Smooth muscle cell (in vitro differentiated cells): ENCODE measurements around the gene YIF1A. TPM values are rescaled to one million over a fixed set of nuclear protein-coding genes. Genes with fewer than 3 reads are reported as not detected.

ENCODE experiments used
- DNase-seq: peaks from one replicate; lab custom pipeline; 2025; ENCODE audit not compliant: unreplicated experiment; lab: John Stamatoyannopoulos, UW
- H2AFZ ChIP-seq: fragments of 200-600 bp; sonication (generic); 2 replicates; pipeline ENCODE4 v1.6.0; 2016; ENCODE audit warnings: antibody characterized with exemption, low read depth, mild to moderate bottlenecking
- H3F3A ChIP-seq: fragments of 200-600 bp; sonication (generic); 2 replicates; pipeline ENCODE4 v1.6.0; 2017; ENCODE audit warnings: antibody characterized with exemption, low read depth
- H3K27ac ChIP-seq: fragments of 200-600 bp; sonication (generic); 2 replicates; pipeline ENCODE4 v1.5.1; 2016; ENCODE audit warnings: low read depth, mild to moderate bottlenecking
- H3K27me3 ChIP-seq: fragments of 200-600 bp; sonication (generic); 2 replicates; pipeline ENCODE4 v1.6.1; 2016; ENCODE audit warnings: low read depth, mild to moderate bottlenecking
- H3K36me3 ChIP-seq: fragments of 200-600 bp; sonication (generic); 2 replicates; pipeline ENCODE4 v1.5.1; 2016; ENCODE audit warnings: low read depth
- H3K4me1 ChIP-seq: fragments of 200-600 bp; sonication (generic); 2 replicates; pipeline ENCODE4 v1.5.1; 2016; ENCODE audit warnings: low read depth
- H3K4me2 ChIP-seq: fragments of 200-600 bp; sonication (generic); 2 replicates; pipeline ENCODE4 v1.6.0; 2016; ENCODE audit warnings: mild to moderate bottlenecking
- H3K4me3 ChIP-seq: fragments of 200-600 bp; sonication (generic); 2 replicates; pipeline ENCODE4 v1.5.1; 2016; ENCODE audit warnings: mild to moderate bottlenecking
- H3K79me2 ChIP-seq: fragments of 200-600 bp; sonication (generic); 2 replicates; pipeline ENCODE4 v1.6.0; 2016; ENCODE audit warnings: low read depth, mild to moderate bottlenecking
- H3K9ac ChIP-seq: fragments of 200-600 bp; sonication (generic); 2 replicates; pipeline ENCODE4 v1.6.0; 2016; ENCODE audit warnings: low read depth
- H3K9me3 ChIP-seq: fragments of 200-600 bp; sonication (generic); replicated peaks from 2 replicates; pipeline ENCODE4 v1.5.1; 2016; ENCODE audit warnings: low read depth
- H4K20me1 ChIP-seq: fragments of 200-600 bp; sonication (generic); 2 replicates; pipeline ENCODE4 v1.6.0; 2016; ENCODE audit warnings: low read depth
- WGBS: methylation state at CpG from one replicate; pipeline ENCODE4 v1.1.7; 2016; ENCODE audit warnings: low lambda C conversion rate; 5-methylcytosine and 5-hydroxymethylcytosine counted together
- polyA plus RNA-seq: library from polyadenylated mRNA; unstranded; fragments of >200 nt; fragmentation: Nextera tagmentation; extraction: Ambion mirVana; gene quantifications from 2 replicates; pipeline ENCODE4 v1.2.1, GENCODE V29; 2016
- total RNA-seq: library from RNA; depleted of rRNA; stranded (reverse); fragments of >200 nt; gene quantifications from 2 replicates; pipeline ENCODE4 v1.2.3, GENCODE V29; 2014
- TF ChIP-seq, protein P1 (sequence below): fragments of 200-600 bp; sonication (generic); IDR thresholded peaks from 2 replicates; pipeline ENCODE4 v1.5.1; 2017; ENCODE audit warnings: borderline replicate concordance, mild to moderate bottlenecking, antibody characterized with exemption; ENCODE audit not compliant: insufficient read depth, poor library complexity, severe bottlenecking

The YIF1A gene
- total and polyA plus RNA-seq, 2 experiments from 2014 or later = 195 to 365 TPM

- 76% methylated on average over 14 of the region's 14 CpGs for WGBS
- TF ChIP-seq, protein P1, sequence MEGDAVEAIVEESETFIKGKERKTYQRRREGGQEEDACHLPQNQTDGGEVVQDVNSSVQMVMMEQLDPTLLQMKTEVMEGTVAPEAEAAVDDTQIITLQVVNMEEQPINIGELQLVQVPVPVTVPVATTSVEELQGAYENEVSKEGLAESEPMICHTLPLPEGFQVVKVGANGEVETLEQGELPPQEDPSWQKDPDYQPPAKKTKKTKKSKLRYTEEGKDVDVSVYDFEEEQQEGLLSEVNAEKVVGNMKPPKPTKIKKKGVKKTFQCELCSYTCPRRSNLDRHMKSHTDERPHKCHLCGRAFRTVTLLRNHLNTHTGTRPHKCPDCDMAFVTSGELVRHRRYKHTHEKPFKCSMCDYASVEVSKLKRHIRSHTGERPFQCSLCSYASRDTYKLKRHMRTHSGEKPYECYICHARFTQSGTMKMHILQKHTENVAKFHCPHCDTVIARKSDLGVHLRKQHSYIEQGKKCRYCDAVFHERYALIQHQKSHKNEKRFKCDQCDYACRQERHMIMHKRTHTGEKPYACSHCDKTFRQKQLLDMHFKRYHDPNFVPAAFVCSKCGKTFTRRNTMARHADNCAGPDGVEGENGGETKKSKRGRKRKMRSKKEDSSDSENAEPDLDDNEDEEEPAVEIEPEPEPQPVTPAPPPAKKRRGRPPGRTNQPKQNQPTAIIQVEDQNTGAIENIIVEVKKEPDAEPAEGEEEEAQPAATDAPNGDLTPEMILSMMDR = no peak
- H3K79me2 ChIP-seq = peaks cover 6% of the 10 kb centered on the region
- H4K20me1 ChIP-seq = peaks cover 44% of the 10 kb centered on the region
- DNase-seq = no peak
- H2AFZ ChIP-seq = no peak overlapping the region
- no peak overlapping the region for H3K4me3 ChIP-seq
- no peaks in the 10 kb centered on the region for H3K36me3 ChIP-seq
- no peak overlapping the region for H3K9ac ChIP-seq
- no peak overlapping the region for H3K27ac ChIP-seq
- no peaks in the 10 kb centered on the region for H3K27me3 ChIP-seq
- H3K9me3 ChIP-seq = no peaks in the 10 kb centered on the region
- no peaks in the 10 kb centered on the region for H3F3A ChIP-seq
- no peak overlapping the region for H3K4me2 ChIP-seq
- peaks cover 4% of the 10 kb centered on the region for H3K4me1 ChIP-seq
Measured at GRCh38 chr11:66280428-66280827, 8.5 kb downstream of the YIF1A start.

- H3K36me3 ChIP-seq = peaks cover under 1% of the 10 kb centered on the region
- H3K4me1 ChIP-seq = peaks cover 4% of the 10 kb centered on the region
- no peak overlapping the region for H3K9ac ChIP-seq
- peaks cover 2% of the 10 kb centered on the region for H3F3A ChIP-seq
- peak overlapping the region; percentile 87 for H3K4me2 ChIP-seq
- no peak overlapping the region for H3K4me3 ChIP-seq
- 64% methylated on average over 11 of the region's 15 CpGs for WGBS
- H3K27me3 ChIP-seq = no peaks in the 10 kb centered on the region
- DNase-seq = no peak
- H2AFZ ChIP-seq = no peak overlapping the region
- no peak overlapping the region for H3K27ac ChIP-seq
- H4K20me1 ChIP-seq = peaks cover 33% of the 10 kb centered on the region
- H3K9me3 ChIP-seq = no peaks in the 10 kb centered on the region
- no peaks in the 10 kb centered on the region for H3K79me2 ChIP-seq
- TF ChIP-seq, protein P1 = no peak
Measured at GRCh38 chr11:66279092-66279734, 9.7 kb downstream of the YIF1A start.

GRCh38 chr11:66278363-66279091, 10.4 kb downstream of the YIF1A start:
- H3K79me2 ChIP-seq = no peaks in the 10 kb centered on the region
- peak overlapping the region; percentile 87 for H3K4me2 ChIP-seq
- no peak overlapping the region for H3K27ac ChIP-seq
- TF ChIP-seq, protein P1 = no peak
- peak overlapping the region; percentile 30 for H3K4me3 ChIP-seq
- H4K20me1 ChIP-seq = peaks cover 32% of the 10 kb centered on the region
- DNase-seq = no peak
- H3K36me3 ChIP-seq = peaks cover 3% of the 10 kb centered on the region
- no peak overlapping the region for H2AFZ ChIP-seq
- H3K27me3 ChIP-seq = no peaks in the 10 kb centered on the region
- H3F3A ChIP-seq = peaks cover 6% of the 10 kb centered on the region
- WGBS = 4% methylated on average over 4 of the region's 45 CpGs
- H3K4me1 ChIP-seq = peaks cover 4% of the 10 kb centered on the region
- no peaks in the 10 kb centered on the region for H3K9me3 ChIP-seq
- H3K9ac ChIP-seq = no peak overlapping the region
